NT2/D1 (cell line): ENCODE data around the gene PHLDB1.

Experiments used
- SUZ12 ChIP-seq: IDR thresholded peaks from 2 replicates; pipeline ENCODE4 v1.6.1; 2011; ENCODE audit not compliant: insufficient read length, insufficient read depth; ENCODE audit errors: extremely low read depth
- YY1 ChIP-seq: IDR thresholded peaks from 2 replicates; pipeline ENCODE4 v1.6.1; 2011; ENCODE audit not compliant: insufficient read length, insufficient read depth
- ZNF274 ChIP-seq: IDR thresholded peaks from 2 replicates; pipeline ENCODE4 v1.6.1; 2011; ENCODE audit warnings: mild to moderate bottlenecking, low read depth, low read length

- TF ChIP-seq YY1 = no peak
- no peak for TF ChIP-seq SUZ12
- TF ChIP-seq ZNF274 = no peak
These were observed 10.9 kb downstream of the PHLDB1 start for GRCh38 chr11:118618115-118618990.
